HepG2 (cell line): ENCODE results near the gene ZNF74. TPM values are rescaled to one million over a fixed set of nuclear protein-coding genes. Genes with fewer than 3 reads are reported as not detected.
"Not testable (repeated sequence)": the region's sequence is repeated elsewhere in the genome, so short reads cannot be mapped to it uniquely, and the experiment has no call there.

Experiments used
- ATAC-seq: fragments of 200-7000 bp; cut with Tn5 transposase; 3 replicates; pipeline ENCODE4 v1.9.1; 2020; ENCODE audit warnings: mild to moderate bottlenecking, moderate library complexity
- BruUV-seq: library from RNA; stranded (reverse); fragments of 400-500 nt; replicated peaks from 2 replicates; lab custom pipeline; 2021; lab: Mats Ljungman, UMichigan
- CTCF ChIA-PET: fragments of 300-600 bp; formaldehyde crosslinking; extraction: SDS; loops from one replicate; lab custom pipeline; 2021; ENCODE audit warnings: low total read pairs, inconsistent platforms, low intra/inter-chr PET ratio; lab: Yijun Ruan, JAX
- POLR2A ChIA-PET: fragments of 350-600 bp; sonication (Branson Sonifier 250); formaldehyde crosslinking; loops from one replicate; lab custom pipeline; 2020; ENCODE audit warnings: antibody characterized with exemption, inconsistent platforms; lab: Yijun Ruan, JAX
- DNase-seq: peaks from one replicate; pipeline ENCODE4 v3.0.0-alpha.2; 2015; ENCODE audit warnings: low spot score
- FAIRE-seq: peaks from 3 replicates; lab custom pipeline; 2011; peaks lifted over from hg19 to GRCh38; lab: Jason Lieb, UNC
- H2AFZ ChIP-seq: one replicate; pipeline ENCODE4 v1.6.1; 2011; ENCODE audit warnings: low read length, inconsistent platforms
- H3K27ac ChIP-seq: fragments of 300-600 bp; 3 replicates; pipeline ENCODE4 v1.8.0; 2011; ENCODE audit warnings: mixed run types, mild to moderate bottlenecking, mixed read lengths, low read length, inconsistent platforms; ENCODE audit not compliant: insufficient read depth; ENCODE audit errors: extremely low read length
- H3K27me3 ChIP-seq, 2 experiments: fragments of 200-600 bp in 1 of 2; 2 replicates in 1 of 2; 3 replicates in 1 of 2; pipeline versions ENCODE4 v1.6.0 to v1.8.0; 2011; ENCODE audit warnings: low read length in 2 of 2, mild to moderate bottlenecking in 2 of 2, moderate library complexity in 2 of 2, inconsistent platforms in 1 of 2; ENCODE audit not compliant: insufficient read depth in 2 of 2, control insufficient read depth in 1 of 2
- H3K36me3 ChIP-seq, 2 experiments: fragments of 200-600 bp in 1 of 2; replicated peaks in 1 of 2; 2 replicates in 1 of 2; 3 replicates in 1 of 2; pipeline versions ENCODE4 v1.5.1 to v1.8.0; 2011; ENCODE audit warnings: low read length in 2 of 2, inconsistent platforms in 1 of 2; ENCODE audit not compliant: insufficient read depth in 2 of 2, control insufficient read depth in 1 of 2
- H3K4me1 ChIP-seq: 2 replicates; pipeline ENCODE4 v1.5.1; 2012; ENCODE audit warnings: low read length, inconsistent platforms; ENCODE audit not compliant: insufficient read depth
- H3K4me2 ChIP-seq: 2 replicates; pipeline ENCODE4 v1.6.0; 2011; ENCODE audit warnings: low read depth, low read length, inconsistent platforms
- H3K4me3 ChIP-seq, 3 experiments: fragments of 200-600 bp in 1 of 3; sonication (generic), shearing (Covaris generic) in 1 of 3; replicated peaks in 1 of 3; 2 replicates each; pipeline ENCODE4 v1.5.1; 2011 to 2016; ENCODE audit warnings: low read length in 3 of 3, inconsistent platforms in 2 of 3, low read depth in 2 of 3, mild to moderate bottlenecking in 2 of 3, control low read depth in 1 of 3, mixed read lengths in 1 of 3; ENCODE audit not compliant: insufficient read depth in 1 of 3
- H3K79me2 ChIP-seq: one replicate; pipeline ENCODE4 v1.6.1; 2011; ENCODE audit warnings: low read length, inconsistent platforms; ENCODE audit not compliant: insufficient read depth
- H3K9ac ChIP-seq: 2 replicates; pipeline ENCODE4 v1.6.0; 2011; ENCODE audit warnings: mild to moderate bottlenecking, low read depth, low read length, inconsistent platforms; ENCODE audit not compliant: insufficient read depth
- H3K9me3 ChIP-seq: 2 replicates; pipeline ENCODE4 v1.5.1; 2012; ENCODE audit warnings: mild to moderate bottlenecking, low read length
- H4K20me1 ChIP-seq: 2 replicates; pipeline ENCODE4 v1.6.0; 2011; ENCODE audit warnings: inconsistent platforms, mild to moderate bottlenecking, low read length, moderate library complexity; ENCODE audit not compliant: insufficient read depth
- FOSL2 ChIP-seq: sonication (generic); formaldehyde crosslinking; IDR thresholded peaks from 2 replicates; pipeline ENCODE4 v1.4.0; 2020; ENCODE audit warnings: missing genetic modification reagents
- NR2F1 ChIP-seq, 2 experiments: fragments of 450-650 bp in 1 of 2; formaldehyde crosslinking in 1 of 2; IDR thresholded peaks; 2 replicates each; pipeline versions ENCODE4 v1.5.0 to v1.6.1; 2016 to 2020; ENCODE audit warnings: mild to moderate bottlenecking in 1 of 2, missing compliant biosample characterization in 1 of 2, missing genetic modification reagents in 1 of 2, moderate library complexity in 1 of 2
- NR2F6 ChIP-seq, 2 experiments: IDR thresholded peaks; 2 replicates each; pipeline ENCODE4 v1.6.1; 2016; ENCODE audit warnings: antibody characterized with exemption in 1 of 2, mild to moderate bottlenecking in 1 of 2
- ZNF768 ChIP-seq: sonication (generic); formaldehyde crosslinking; IDR thresholded peaks from 2 replicates; pipeline ENCODE4 v1.4.0; 2020; ENCODE audit warnings: missing genetic modification reagents
- ZNF770 ChIP-seq: sonication (generic); formaldehyde crosslinking; IDR thresholded peaks from 2 replicates; pipeline ENCODE4 v1.5.0; 2020; ENCODE audit warnings: mild to moderate bottlenecking, missing genetic modification reagents
- WGBS: methylation state at CpG from one replicate; pipeline ENCODE4 v1.1.6; 2017; ENCODE audit warnings: low lambda C conversion rate; 5-methylcytosine and 5-hydroxymethylcytosine counted together
- in situ Hi-C: cut with HindIII; loops from 2 replicates; pipeline ENCODE4 v1.10.0; 2017; ENCODE audit warnings: low pct_unique_long_range_greater_than_20kb; ENCODE audit not compliant: extremely low pct_ligation_motif_present
- intact Hi-C: fragments of 100-400 bp; cut with micrococcal nuclease; formaldehyde crosslinking; loops from one replicate; pipeline ENCODE4 v1.10.0; 2022; ENCODE audit not compliant: unreplicated experiment
- polyA plus RNA-seq, 8 experiments: library from polyadenylated mRNA; depleted of rRNA in 3 of 8; stranded (reverse) in 7 of 8; unstranded in 1 of 8; fragments of >200 nt; fragmentation: Illumina TruSeq in 4 of 8; extraction: Trizol in 4 of 8; gene quantifications; 2 replicates each; pipeline versions ENCODE4 v1.2.1 to v1.2.3, GENCODE V29; 2011 to 2016; ENCODE audit warnings: low read depth in 4 of 8, missing spikeins in 1 of 8, mixed read lengths in 1 of 8; ENCODE audit not compliant: insufficient read depth in 1 of 8
- total RNA-seq, 5 experiments: library from RNA; depleted of rRNA; stranded (reverse); fragments of >200 nt; fragmentation: Illumina TruSeq; extraction: Trizol; gene quantifications; 2 replicates each; pipeline ENCODE4 v1.2.3, GENCODE V29; 2016; ENCODE audit warnings: low read depth in 1 of 5
- TF ChIP-seq, protein P1 (sequence below), 2 experiments: sonication (generic) in 1 of 2; formaldehyde crosslinking in 1 of 2; IDR thresholded peaks; 2 replicates each; pipeline versions ENCODE4 v1.4.0 to v1.6.1; 2018 to 2020; ENCODE audit warnings: missing genetic modification reagents in 2 of 2, borderline replicate concordance in 1 of 2, low read depth in 1 of 2, mild to moderate bottlenecking in 1 of 2, missing biosample characterization in 1 of 2
- TF ChIP-seq, protein P2 (sequence below): sonication (generic); formaldehyde crosslinking; IDR thresholded peaks from 2 replicates; pipeline ENCODE4 v1.4.0; 2020; ENCODE audit warnings: missing genetic modification reagents, borderline replicate concordance

The ZNF74 gene
- total and polyA plus RNA-seq, 2 of the 13 experiments (the other 11 are each of a cell fraction or from before 2014, with no cell fraction given) = 6.3 to 9.1 TPM

GRCh38 chr22:20408891-20409290, 14.9 kb downstream of the ZNF74 start (continued):
- TF ChIP-seq, protein P1, sequence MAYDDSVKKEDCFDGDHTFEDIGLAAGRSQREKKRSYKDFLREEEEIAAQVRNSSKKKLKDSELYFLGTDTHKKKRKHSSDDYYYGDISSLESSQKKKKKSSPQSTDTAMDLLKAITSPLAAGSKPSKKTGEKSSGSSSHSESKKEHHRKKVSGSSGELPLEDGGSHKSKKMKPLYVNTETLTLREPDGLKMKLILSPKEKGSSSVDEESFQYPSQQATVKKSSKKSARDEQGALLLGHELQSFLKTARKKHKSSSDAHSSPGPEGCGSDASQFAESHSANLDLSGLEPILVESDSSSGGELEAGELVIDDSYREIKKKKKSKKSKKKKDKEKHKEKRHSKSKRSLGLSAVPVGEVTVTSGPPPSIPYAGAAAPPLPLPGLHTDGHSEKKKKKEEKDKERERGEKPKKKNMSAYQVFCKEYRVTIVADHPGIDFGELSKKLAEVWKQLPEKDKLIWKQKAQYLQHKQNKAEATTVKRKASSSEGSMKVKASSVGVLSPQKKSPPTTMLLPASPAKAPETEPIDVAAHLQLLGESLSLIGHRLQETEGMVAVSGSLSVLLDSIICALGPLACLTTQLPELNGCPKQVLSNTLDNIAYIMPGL (CRISPR knock-in tag; IDR thresholded peaks at IDR 0.05; ENCODE audit: borderline replicate concordance in 1 of 2, low read depth in 1 of 2) = no peak
- TF ChIP-seq, protein P2, sequence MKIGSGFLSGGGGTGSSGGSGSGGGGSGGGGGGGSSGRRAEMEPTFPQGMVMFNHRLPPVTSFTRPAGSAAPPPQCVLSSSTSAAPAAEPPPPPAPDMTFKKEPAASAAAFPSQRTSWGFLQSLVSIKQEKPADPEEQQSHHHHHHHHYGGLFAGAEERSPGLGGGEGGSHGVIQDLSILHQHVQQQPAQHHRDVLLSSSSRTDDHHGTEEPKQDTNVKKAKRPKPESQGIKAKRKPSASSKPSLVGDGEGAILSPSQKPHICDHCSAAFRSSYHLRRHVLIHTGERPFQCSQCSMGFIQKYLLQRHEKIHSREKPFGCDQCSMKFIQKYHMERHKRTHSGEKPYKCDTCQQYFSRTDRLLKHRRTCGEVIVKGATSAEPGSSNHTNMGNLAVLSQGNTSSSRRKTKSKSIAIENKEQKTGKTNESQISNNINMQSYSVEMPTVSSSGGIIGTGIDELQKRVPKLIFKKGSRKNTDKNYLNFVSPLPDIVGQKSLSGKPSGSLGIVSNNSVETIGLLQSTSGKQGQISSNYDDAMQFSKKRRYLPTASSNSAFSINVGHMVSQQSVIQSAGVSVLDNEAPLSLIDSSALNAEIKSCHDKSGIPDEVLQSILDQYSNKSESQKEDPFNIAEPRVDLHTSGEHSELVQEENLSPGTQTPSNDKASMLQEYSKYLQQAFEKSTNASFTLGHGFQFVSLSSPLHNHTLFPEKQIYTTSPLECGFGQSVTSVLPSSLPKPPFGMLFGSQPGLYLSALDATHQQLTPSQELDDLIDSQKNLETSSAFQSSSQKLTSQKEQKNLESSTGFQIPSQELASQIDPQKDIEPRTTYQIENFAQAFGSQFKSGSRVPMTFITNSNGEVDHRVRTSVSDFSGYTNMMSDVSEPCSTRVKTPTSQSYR = no peak
- TF ChIP-seq ZNF768 (CRISPR knock-in tag) = no peak

- CTCF ChIA-PET; H3K9me3 ChIP-seq; FAIRE-seq; POLR2A ChIA-PET; BruUV-seq; H3K9ac ChIP-seq; ATAC-seq; in situ Hi-C loops; H3K4me1 ChIP-seq; H3K27me3 ChIP-seq; H3K36me3 ChIP-seq; H3K4me3 ChIP-seq; H3K27ac ChIP-seq; DNase-seq; H2AFZ ChIP-seq; H3K79me2 ChIP-seq; intact Hi-C loops; H4K20me1 ChIP-seq; H3K4me2 ChIP-seq; TF ChIP-seq NR2F6 (IDR thresholded peaks at IDR 0.05): not testable (repeated sequence)
- TF ChIP-seq NR2F1 (CRISPR knock-in tag; IDR thresholded peaks at IDR 0.05) (peak in 1 of 2 experiments; percentile 31; a peak in 1 of 4 replicates), ZNF770 (CRISPR knock-in tag) (peak; percentile 80), NR2F6 (CRISPR knock-in tag; IDR thresholded peaks at IDR 0.05) (peak; percentile 32; the same call in 1 of the 2 replicates), FOSL2 (CRISPR knock-in tag) (peak; percentile 63)
- WGBS = 77% methylated on average over 3 of the region's 3 CpGs
These were observed 15.4 kb downstream of the ZNF74 start for GRCh38 chr22:20409385-20409784.
